OCI-M1 (cell line): ENCODE results near the gene MARCHF3.
"Not testable (repeated sequence)": the region's sequence is repeated elsewhere in the genome, so short reads cannot be mapped to it uniquely, and the experiment has no call there.

Source experiments
- DNase-seq: peaks from one replicate; lab custom pipeline; 2025; lab: John Stamatoyannopoulos, UW

MARCHF3 gene

DNA sequence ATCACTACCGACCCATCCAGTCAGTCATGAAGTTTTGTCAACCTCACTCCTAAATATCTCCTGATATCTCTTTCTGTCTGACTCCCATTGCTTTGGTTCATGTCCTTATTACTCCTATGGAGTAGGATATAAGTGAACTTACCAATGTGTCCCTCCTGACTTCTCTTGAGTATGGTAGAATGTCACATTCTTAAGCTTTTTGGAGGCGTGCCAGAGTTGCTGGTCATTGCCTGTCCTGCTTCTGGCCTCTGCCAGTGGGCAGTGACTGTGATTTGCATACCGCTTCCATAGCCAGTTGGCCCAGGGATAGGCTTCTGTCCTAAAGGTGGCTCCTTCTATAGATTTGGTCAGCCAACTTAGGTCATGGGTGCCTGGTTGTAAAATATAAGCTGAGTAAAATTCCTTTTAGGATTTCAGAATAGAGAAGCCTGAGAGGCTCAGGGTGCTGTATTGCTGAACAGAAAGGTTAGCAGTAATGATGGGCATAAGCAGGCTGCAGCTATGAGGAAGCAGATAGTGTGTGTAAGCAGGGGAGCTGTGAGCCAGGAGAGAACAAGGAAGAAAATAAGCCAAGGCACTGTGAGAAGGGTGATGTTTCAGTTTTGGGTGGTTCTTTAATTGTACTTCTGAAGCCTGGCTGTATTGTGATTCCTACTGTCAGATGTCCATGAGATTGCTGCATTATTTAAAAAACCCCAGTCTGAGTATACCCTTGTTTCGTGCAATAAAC, 16.1 kb upstream of the MARCHF3 start:
- DNase-seq, result no peak

DNA sequence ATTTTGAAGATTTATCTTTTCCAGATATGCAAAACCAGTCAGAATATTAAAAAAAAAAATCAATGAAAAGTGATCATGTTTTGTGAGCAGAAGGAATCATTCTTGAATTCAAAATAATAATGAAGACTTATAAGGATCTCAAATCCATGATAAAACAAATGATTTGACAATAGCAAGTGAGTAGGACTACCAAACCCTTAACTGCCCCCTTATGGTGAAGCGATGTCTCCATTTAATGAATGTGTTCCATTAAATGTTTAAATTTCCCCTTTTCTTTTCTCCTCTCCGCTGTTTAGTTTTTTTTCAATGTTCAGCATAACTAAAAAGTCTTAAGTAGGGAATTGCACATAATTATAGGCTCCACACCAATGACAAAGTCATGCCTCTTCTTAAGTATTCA, 12.2 kb upstream of the MARCHF3 start:
- peak; percentile 3 for DNase-seq

DNA sequence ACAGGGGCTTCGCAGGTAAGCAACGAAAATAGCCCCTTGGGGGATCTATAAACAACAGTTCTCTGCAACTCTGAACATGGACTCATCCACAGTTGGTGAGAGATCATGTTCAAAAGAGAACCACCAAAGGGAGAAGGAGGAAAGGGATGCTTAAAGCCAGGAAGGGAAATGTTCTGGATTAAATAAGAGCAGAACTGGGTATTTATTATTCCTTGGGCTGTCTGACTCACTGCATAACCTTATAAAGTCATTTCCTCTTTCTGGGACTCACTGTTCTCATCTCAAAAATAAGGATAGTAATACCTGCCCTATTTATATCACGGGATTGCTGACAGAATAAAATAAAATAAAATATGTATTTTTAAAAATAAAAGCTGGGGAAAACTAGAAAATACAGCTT, 11.2 kb upstream of the MARCHF3 start:
- peak; percentile 1 for DNase-seq

GRCh38 chr5:127040796-127041520, 10.6 kb upstream of the MARCHF3 start:
- DNase-seq, result no peak

GRCh38 chr5:127038550-127038949, 8.2 kb upstream of the MARCHF3 start:
- DNase-seq, result no peak

DNA sequence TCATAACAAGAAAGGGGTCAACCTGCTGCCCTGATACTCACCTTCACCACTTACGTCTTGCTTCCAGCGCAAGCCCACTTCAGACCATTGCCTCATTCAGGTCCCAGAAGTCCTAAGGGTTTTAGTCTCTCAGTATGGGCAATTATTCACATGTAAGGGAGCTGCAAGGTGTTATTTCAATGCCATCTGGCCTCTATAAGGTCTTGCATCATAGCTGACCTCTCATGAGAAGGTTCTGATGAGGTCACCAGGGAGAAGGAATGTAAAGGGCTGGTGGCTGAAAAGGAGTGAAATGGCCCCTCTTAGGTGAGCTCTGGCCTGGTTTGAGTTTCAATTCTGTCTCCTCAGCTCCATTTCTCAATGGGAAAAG, 1.5 kb upstream of the MARCHF3 start:
- peak; percentile 2 for DNase-seq

DNA sequence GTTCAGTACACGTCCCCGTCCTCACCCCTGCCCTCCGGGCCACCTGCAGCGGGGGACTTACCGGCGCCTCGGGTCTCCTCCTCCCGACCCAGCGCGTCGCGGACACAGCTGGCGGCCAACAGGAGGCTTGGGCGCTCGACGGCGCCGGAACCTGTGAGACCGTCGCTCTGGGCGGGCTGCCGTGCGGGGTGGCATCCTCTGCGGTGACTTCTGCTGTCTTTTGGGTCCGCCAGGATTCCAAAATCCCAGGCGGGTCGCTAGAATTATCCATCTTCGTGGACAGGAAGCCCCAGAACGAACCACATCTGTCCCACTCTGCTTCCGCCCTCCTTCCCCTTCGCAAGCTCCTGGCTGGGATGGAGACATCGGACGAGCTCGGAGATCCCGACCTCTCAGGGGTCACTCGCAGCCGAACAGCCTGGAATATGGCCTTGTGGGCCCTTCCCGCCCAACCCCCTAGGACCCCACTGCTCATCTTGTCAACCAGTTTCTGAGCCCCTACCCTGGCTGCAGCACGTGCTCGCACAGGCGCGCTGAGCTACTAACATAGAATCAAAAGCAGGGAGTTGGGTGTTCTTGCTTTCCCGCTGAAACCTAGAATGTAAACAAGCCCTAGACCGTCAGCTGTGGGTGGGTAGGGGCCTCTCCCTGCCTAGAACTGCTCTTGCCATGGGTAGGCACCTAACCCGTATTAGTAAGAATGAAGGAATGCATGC, 947 bp upstream of the MARCHF3 start:
- no peak for DNase-seq

GRCh38 chr5:127029581-127030258, 638 bp downstream of the MARCHF3 start:
- peak; percentile 39 for DNase-seq

GRCh38 chr5:127028822-127029457, 1.4 kb downstream of the MARCHF3 start:
- peak; percentile 60 for DNase-seq

GRCh38 chr5:127027539-127027938, 2.8 kb downstream of the MARCHF3 start:
- no peak for DNase-seq

- DNase-seq, result no peak
Observed at GRCh38 chr5:127026166-127026565, 4.2 kb downstream of the MARCHF3 start.

DNA sequence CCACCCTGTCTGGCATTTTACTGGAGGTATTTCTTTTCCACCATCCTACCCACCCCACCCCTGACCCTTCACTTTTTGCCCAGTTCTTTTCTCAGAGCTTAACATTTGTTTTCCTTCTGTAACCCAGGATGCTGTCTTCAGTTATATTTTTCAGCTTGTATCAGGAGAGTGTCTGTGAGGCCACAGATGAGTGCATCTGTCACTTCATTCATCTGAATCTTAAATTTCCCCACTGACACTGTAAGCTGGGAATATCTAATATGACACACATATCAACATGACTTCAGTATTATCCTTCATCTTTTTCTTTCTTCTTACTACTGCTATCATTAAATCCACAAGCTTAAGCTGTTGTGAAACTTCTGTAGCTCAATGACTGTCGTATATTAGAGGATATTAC, 4.9 kb downstream of the MARCHF3 start:
- DNase-seq, result no peak

DNA sequence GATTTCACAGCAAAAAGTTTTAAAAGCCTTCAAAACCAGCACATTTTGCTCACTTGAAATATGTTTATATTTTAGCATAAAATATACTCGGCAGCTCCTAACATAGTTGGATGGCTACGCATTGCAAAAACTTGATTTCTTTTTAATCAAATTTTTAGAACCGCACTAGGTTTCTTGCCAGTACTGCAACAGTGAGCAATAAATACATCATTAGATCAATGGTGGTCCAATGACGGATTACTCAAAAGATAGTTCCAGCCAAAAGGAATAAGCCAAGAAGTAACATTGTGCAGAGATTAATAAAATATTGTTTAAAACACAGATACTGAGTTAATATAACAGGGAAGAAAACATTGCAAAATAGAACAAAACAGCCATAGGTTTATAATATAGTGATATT, 5.5 kb downstream of the MARCHF3 start:
- DNase-seq, result no peak

GRCh38 chr5:127023552-127024191, 6.7 kb downstream of the MARCHF3 start:
- DNase-seq, result not testable (repeated sequence)

DNA sequence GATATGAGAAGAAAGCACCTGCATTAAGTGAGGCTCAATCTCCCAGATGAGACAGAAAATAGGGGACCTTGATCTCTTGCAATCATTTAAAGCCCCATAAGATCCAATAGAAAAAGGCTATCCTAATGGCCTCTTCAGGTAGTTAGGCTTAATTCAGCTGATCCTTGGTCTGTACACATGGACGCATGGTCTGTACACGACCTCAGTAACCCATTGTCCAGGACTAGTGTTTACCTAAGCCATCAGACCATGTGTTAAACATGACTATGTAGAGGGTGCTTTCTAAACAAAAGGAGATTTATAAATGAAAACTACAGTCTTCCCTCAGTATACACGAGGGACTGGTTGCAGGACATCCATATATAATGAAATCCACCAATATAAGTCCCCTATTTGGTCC, 7.5 kb downstream of the MARCHF3 start:
- DNase-seq, result no peak

DNA sequence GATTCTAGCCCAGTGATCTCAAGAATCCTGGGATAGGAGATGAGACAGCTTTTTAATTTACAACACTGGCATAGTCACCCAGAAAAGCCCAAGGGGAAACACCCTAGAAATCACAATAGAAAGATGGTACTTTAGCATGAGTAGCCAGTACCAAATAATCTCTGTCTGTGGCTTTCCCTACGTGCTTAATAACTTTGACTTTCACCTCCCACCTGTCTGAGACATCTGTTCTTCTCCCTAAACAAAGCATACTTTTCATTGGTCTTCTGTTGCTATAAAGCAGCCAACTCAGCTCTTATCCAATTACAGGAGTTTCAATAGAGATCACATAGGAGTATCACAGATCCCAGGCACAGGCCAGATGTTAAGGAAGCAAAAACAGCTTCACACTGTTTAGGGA, 10.4 kb downstream of the MARCHF3 start:
- DNase-seq, result no peak

GRCh38 chr5:127016722-127017121, 13.6 kb downstream of the MARCHF3 start:
- DNase-seq, result not testable (repeated sequence)

- DNase-seq, result no peak
Observed at GRCh38 chr5:127015716-127016115, 14.6 kb downstream of the MARCHF3 start.

GRCh38 chr5:127014573-127014972, 15.8 kb downstream of the MARCHF3 start:
- peak; percentile 22 for DNase-seq

DNA sequence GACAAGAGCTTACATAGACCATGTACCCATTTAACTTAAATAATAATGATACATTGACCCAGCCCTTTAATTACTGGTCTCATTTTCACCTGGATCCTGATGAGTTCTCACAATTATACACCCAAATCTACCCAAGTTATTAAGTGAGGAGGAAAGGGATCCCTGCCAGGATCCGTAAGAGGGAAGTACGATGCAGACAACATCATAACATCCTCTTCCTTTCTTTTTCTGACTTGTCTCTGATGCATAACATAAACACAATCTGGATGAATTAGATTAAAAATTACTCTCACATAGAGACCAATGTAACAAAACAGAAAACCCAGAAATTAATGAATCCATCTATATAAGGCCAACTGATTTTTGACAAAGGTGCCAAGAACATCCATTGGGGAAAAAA, 17.0 kb downstream of the MARCHF3 start:
- DNase-seq, result no peak

DNA sequence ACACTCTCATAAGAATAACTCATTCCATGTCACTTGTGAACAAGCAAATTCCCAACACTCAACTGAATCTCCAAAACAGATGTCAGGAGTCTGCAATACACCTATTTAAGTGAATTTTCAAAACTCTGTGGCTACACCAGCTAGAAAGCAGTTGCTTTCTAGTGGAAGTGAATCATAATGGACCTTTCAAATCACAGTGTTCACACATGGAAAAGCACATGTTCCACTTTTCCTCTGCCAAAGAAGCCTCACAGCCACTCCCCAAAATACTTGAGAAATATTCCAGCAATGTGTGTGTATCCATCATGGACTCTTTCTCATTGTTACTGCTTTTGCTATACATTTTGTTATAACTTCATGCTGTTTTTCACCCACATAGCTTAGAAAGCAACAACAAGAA, 17.4 kb downstream of the MARCHF3 start:
- DNase-seq, result no peak
